Activated T-helper 1 cell treated with anti-CD3 and anti-CD28 coated beads, Interleukin-12 subunit alpha, Interleukin-12 subunit beta, Interleukin-2, Interleukin-4 antibody, amounts not matched to agents 30 ng/mL and 10 ng/mL and 1 ng/mL, durations not matched to agents 14 hours and 24 hours and 36 hours (primary cell): Measurements from ENCODE around the gene SLC35F1. TPM values are rescaled to one million over a fixed set of nuclear protein-coding genes. Genes with fewer than 3 reads are reported as not detected.

Source experiments
- DNase-seq: peaks from one replicate; pipeline ENCODE4 v3.0.0; 2021; ENCODE audit warnings: low spot score
- H3K27ac Mint-ChIP-seq: one replicate; pipeline ENCODE4 v1.8.0; 2021; ENCODE audit warnings: mild to moderate bottlenecking, mixed read lengths
- H3K27me3 Mint-ChIP-seq: one replicate; pipeline ENCODE4 v1.8.0; 2022; ENCODE audit warnings: mild to moderate bottlenecking, moderate library complexity, mixed read lengths; ENCODE audit not compliant: insufficient read depth
- H3K36me3 Mint-ChIP-seq: one replicate; pipeline ENCODE4 v1.8.0; 2021; ENCODE audit warnings: low read depth, mixed read lengths
- H3K4me1 Mint-ChIP-seq: one replicate; pipeline ENCODE4 v1.8.0; 2021; ENCODE audit warnings: low read depth, mixed read lengths
- H3K4me3 Mint-ChIP-seq: one replicate; pipeline ENCODE4 v1.8.0; 2021; ENCODE audit warnings: mild to moderate bottlenecking, moderate library complexity, mixed read lengths
- H3K9me3 Mint-ChIP-seq: one replicate; pipeline ENCODE4 v1.8.0; 2021; ENCODE audit warnings: mixed read lengths
- intact Hi-C: fragments of 100-400 bp; cut with micrococcal nuclease; formaldehyde crosslinking; loops from one replicate; pipeline ENCODE4 v1.15.1; 2024
- total RNA-seq: library from RNA; stranded (reverse); gene quantifications from 2 replicates; pipeline ENCODE4 v1.2.3, GENCODE V29; 2022

SLC35F1 gene
- total RNA-seq, 1 donor from 2014 or later = not detected

- Mint-ChIP-seq H3K27me3 (peaks cover 18% of the 10 kb centered on the region), H3K36me3 (no peaks in the 10 kb centered on the region), H3K27ac (no peak overlapping the region), H3K4me3 (no peak overlapping the region), H3K4me1 (no peaks in the 10 kb centered on the region), H3K9me3 (no peaks in the 10 kb centered on the region)
- DNase-seq = no peak
- intact Hi-C loops = loop anchor here (1.0 to 10.0 kb wide), 6 partner anchors 266 to 826 kb away; partner anchors contain the start of gene MCM9
Observed at GRCh38 chr6:118284736-118285360, 377.8 kb downstream of the SLC35F1 start.

- intact Hi-C loops = loop anchor here (10.0 kb wide), 2 partner anchors 649 to 679 kb away; partner anchors contain the start of gene MCM9
- H3K27ac Mint-ChIP-seq = no peak overlapping the region
- no peaks in the 10 kb centered on the region for H3K9me3 Mint-ChIP-seq
- no peak overlapping the region for H3K4me3 Mint-ChIP-seq
- DNase-seq = no peak
- no peaks in the 10 kb centered on the region for H3K36me3 Mint-ChIP-seq
- peaks cover 18% of the 10 kb centered on the region for H3K27me3 Mint-ChIP-seq
- H3K4me1 Mint-ChIP-seq = no peaks in the 10 kb centered on the region
Observed at GRCh38 chr6:118285791-118286190, 378.7 kb downstream of the SLC35F1 start.

GRCh38 chr6:118288355-118289124 is 381.5 kb downstream of the SLC35F1 start:
- no peaks in the 10 kb centered on the region for H3K4me1 Mint-ChIP-seq
- intact Hi-C loops = loop anchor here (10.0 kb wide), 2 partner anchors 646 to 676 kb away; partner anchors contain the start of gene MCM9
- peaks cover 12% of the 10 kb centered on the region for H3K27me3 Mint-ChIP-seq
- H3K9me3 Mint-ChIP-seq = no peaks in the 10 kb centered on the region
- DNase-seq = no peak
- no peak overlapping the region for H3K4me3 Mint-ChIP-seq
- H3K27ac Mint-ChIP-seq = no peak overlapping the region
- H3K36me3 Mint-ChIP-seq = no peaks in the 10 kb centered on the region

GRCh38 chr6:118292558-118292957 is 385.5 kb downstream of the SLC35F1 start:
- H3K4me1 Mint-ChIP-seq = no peaks in the 10 kb centered on the region
- H3K9me3 Mint-ChIP-seq = no peaks in the 10 kb centered on the region

GRCh38 chr6:118294906-118295305 is 387.8 kb downstream of the SLC35F1 start:
- Mint-ChIP-seq H3K27ac (no peak overlapping the region), H3K9me3 (no peaks in the 10 kb centered on the region), H3K27me3 (peaks cover 7% of the 10 kb centered on the region), H3K4me1 (no peaks in the 10 kb centered on the region), H3K4me3 (no peak overlapping the region), H3K36me3 (no peaks in the 10 kb centered on the region)
- intact Hi-C loops = no loop called here
- DNase-seq = no peak

More at GRCh38 chr6:118292558-118292957, 385.5 kb downstream of the SLC35F1 start:
- peaks cover 10% of the 10 kb centered on the region for H3K27me3 Mint-ChIP-seq
- intact Hi-C loops = no loop called here
- H3K36me3 Mint-ChIP-seq = no peaks in the 10 kb centered on the region
- H3K27ac Mint-ChIP-seq = no peak overlapping the region
- no peak for DNase-seq
- H3K4me3 Mint-ChIP-seq = no peak overlapping the region

DNA sequence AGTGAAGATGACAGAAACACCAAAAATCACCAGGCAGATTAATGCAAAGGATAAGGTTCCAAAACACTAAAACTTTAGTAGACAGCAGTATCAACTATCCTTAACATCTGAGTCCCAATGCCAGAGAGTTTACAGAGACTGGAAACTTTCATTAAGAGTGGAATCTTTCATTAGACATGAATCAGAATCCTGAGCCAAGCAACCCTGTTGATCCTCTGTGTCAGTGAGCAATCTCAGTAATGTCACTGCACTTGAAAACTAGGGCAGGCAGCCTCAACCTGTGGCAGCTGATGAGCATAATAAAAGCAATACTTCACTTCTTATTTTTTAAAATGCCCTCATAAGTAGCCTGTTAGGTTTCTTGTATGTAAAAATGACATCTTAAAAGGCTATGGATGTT is 388.3 kb downstream of the SLC35F1 start:
- Mint-ChIP-seq H3K36me3 (no peaks in the 10 kb centered on the region), H3K4me3 (no peak overlapping the region), H3K9me3 (no peaks in the 10 kb centered on the region), H3K4me1 (no peaks in the 10 kb centered on the region), H3K27ac (no peak overlapping the region), H3K27me3 (peaks cover 7% of the 10 kb centered on the region)
- no peak for DNase-seq
- intact Hi-C loops = no loop called here

GRCh38 chr6:118296129-118296901 is 389.3 kb downstream of the SLC35F1 start:
- Mint-ChIP-seq H3K4me1 (no peaks in the 10 kb centered on the region), H3K9me3 (no peaks in the 10 kb centered on the region), H3K4me3 (no peak overlapping the region), H3K36me3 (no peaks in the 10 kb centered on the region), H3K27me3 (peaks cover 7% of the 10 kb centered on the region), H3K27ac (no peak overlapping the region)
- no peak for DNase-seq
- intact Hi-C loops = no loop called here

GRCh38 chr6:118297821-118298220 is 390.8 kb downstream of the SLC35F1 start:
- no peaks in the 10 kb centered on the region for H3K9me3 Mint-ChIP-seq
- H3K27me3 Mint-ChIP-seq = peaks cover 7% of the 10 kb centered on the region
- H3K4me3 Mint-ChIP-seq = no peak overlapping the region
- H3K27ac Mint-ChIP-seq = no peak overlapping the region
- no peak for DNase-seq
- intact Hi-C loops = no loop called here
- H3K36me3 Mint-ChIP-seq = no peaks in the 10 kb centered on the region
- no peaks in the 10 kb centered on the region for H3K4me1 Mint-ChIP-seq

DNA sequence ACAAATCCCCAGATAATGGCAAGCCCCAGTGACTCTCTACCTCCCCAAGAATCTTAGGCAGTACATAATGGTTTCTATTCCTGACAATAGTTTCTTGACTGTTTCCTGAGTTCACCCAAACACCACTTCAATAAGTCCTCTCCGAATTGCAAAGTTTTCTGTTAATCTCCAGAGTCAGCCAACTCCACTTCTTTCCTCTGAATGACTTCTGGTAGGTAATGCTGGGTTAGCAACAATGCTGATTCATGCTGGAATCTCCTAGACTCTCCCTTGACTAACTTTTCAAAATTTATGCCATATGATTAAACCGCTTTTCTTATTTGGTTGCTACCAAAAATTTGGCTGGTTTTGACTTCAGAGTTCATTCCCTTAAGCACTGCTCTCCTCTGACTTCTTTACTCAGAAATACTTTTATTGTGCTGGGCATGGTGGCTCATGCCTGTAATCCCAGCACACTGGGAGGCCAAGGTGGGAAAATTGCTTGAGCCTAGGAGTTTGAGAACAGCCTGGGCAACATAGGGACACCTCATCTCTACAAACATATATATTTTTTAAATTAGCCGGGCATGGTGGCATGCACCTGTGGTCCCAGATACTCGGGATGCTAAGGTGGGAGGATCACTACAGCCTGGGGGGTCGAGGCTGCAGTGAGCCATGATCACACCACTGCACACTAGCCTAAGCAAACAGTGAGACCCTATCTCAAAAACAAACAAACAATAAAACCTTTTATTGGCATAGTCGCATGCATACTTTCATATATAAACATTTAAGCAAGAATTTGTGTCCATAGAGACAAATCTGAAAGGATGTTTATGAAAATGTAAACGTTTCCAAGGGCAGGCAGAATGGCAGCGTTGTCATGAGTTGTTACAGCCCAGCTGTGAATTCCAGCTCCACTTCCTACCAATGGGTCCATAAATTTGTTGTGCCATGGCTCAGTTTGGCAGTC is 391.7 kb downstream of the SLC35F1 start:
- H3K27ac Mint-ChIP-seq = no peak overlapping the region
- H3K9me3 Mint-ChIP-seq = no peaks in the 10 kb centered on the region
- DNase-seq = no peak
- H3K36me3 Mint-ChIP-seq = no peaks in the 10 kb centered on the region
- intact Hi-C loops = no loop called here
- peaks cover 7% of the 10 kb centered on the region for H3K27me3 Mint-ChIP-seq
- no peak overlapping the region for H3K4me3 Mint-ChIP-seq
- H3K4me1 Mint-ChIP-seq = no peaks in the 10 kb centered on the region

- no peaks in the 10 kb centered on the region for H3K4me1 Mint-ChIP-seq
- intact Hi-C loops = no loop called here
- no peak overlapping the region for H3K27ac Mint-ChIP-seq
- no peak overlapping the region for H3K4me3 Mint-ChIP-seq
- DNase-seq = no peak
- no peaks in the 10 kb centered on the region for H3K9me3 Mint-ChIP-seq
- no peaks in the 10 kb centered on the region for H3K36me3 Mint-ChIP-seq
- peaks cover 7% of the 10 kb centered on the region for H3K27me3 Mint-ChIP-seq
Observed at GRCh38 chr6:118299457-118299856, 392.4 kb downstream of the SLC35F1 start.

DNA sequence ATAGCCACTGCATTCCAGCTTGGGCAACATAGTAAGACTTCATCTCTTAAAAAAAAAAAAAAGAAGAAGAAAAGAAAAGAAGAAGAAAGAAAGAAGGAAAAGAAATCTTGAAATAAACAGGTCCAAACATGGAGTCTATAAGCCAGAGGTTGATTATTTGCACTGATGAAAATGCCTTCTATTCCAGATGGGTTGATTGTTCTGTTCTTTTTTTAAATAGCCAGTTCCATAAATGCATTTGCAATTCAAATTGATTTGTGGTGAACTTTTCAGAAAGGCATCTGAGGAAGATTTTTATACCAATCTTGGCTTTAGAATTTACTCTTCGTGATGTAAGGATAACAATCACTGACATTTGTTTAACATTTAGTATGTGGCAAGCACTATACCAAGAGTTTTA is 397.3 kb downstream of the SLC35F1 start:
- no peak overlapping the region for H3K4me3 Mint-ChIP-seq
- no peak for DNase-seq
- H3K27me3 Mint-ChIP-seq = peaks cover 2% of the 10 kb centered on the region
- intact Hi-C loops = no loop called here
- H3K36me3 Mint-ChIP-seq = no peaks in the 10 kb centered on the region
- H3K4me1 Mint-ChIP-seq = no peaks in the 10 kb centered on the region
- no peak overlapping the region for H3K27ac Mint-ChIP-seq
- H3K9me3 Mint-ChIP-seq = no peaks in the 10 kb centered on the region

- no peaks in the 10 kb centered on the region for H3K9me3 Mint-ChIP-seq
- no peaks in the 10 kb centered on the region for H3K4me1 Mint-ChIP-seq
- H3K27ac Mint-ChIP-seq = no peak overlapping the region
- DNase-seq = no peak
- peaks cover 2% of the 10 kb centered on the region for H3K27me3 Mint-ChIP-seq
- H3K36me3 Mint-ChIP-seq = no peaks in the 10 kb centered on the region
- intact Hi-C loops = no loop called here
- H3K4me3 Mint-ChIP-seq = no peak overlapping the region
Observed at GRCh38 chr6:118305081-118305480, 398.0 kb downstream of the SLC35F1 start.
